Stimulated activated CD4-positive, alpha-beta T cell treated with anti-CD3 and anti-CD28 coated beads, Interleukin-15, amount 100 ng/mL, for 48 hours (primary cell): ENCODE data around the gene SSR3.
"Not testable (repeated sequence)": the region's sequence is repeated elsewhere in the genome, so short reads cannot be mapped to it uniquely, and the experiment has no call there.

ENCODE experiments used
- DNase-seq, 2 donors: peaks; one replicate each; pipeline ENCODE4 v3.0.0-alpha.2; 2020; ENCODE audit warnings: low read depth in 2 of 2

Gene SSR3

GRCh38 chr3:156554842-156555687 lies at the start of gene SSR3:
Gene SSR3 (minus strand): TSS chr3:156555117. CDS start chr3:156555089, 28 bp downstream.
- peak; percentile 98 for DNase-seq

- DNase-seq: no peak
Measured at GRCh38 chr3:156604064-156604641, 49.2 kb upstream of the SSR3 start.

GRCh38 chr3:156603379-156604017 lies 48.6 kb upstream of the SSR3 start:
- DNase-seq: no peak

- no peak for DNase-seq
Measured at GRCh38 chr3:156602424-156602823, 47.5 kb upstream of the SSR3 start.

- DNase-seq: no peak
Measured at GRCh38 chr3:156601497-156601896, 46.6 kb upstream of the SSR3 start.

GRCh38 chr3:156600834-156601233 lies 45.9 kb upstream of the SSR3 start:
- DNase-seq: no peak

GRCh38 chr3:156599089-156599874 lies 44.4 kb upstream of the SSR3 start:
- DNase-seq: no peak

GRCh38 chr3:156598413-156598812 lies 43.5 kb upstream of the SSR3 start:
- DNase-seq: no peak

GRCh38 chr3:156594219-156594683 lies 39.3 kb upstream of the SSR3 start:
- DNase-seq: no peak

GRCh38 chr3:156593814-156594213 lies 38.9 kb upstream of the SSR3 start:
- DNase-seq: no peak

- not testable (repeated sequence) for DNase-seq
Measured at GRCh38 chr3:156589806-156590205, 34.9 kb upstream of the SSR3 start.

GRCh38 chr3:156587760-156588069 lies 32.8 kb upstream of the SSR3 start:
- no peak for DNase-seq

GRCh38 chr3:156586905-156587759 lies 32.2 kb upstream of the SSR3 start:
- no peak for DNase-seq

- DNase-seq: no peak
Measured at GRCh38 chr3:156583469-156583868, 28.6 kb upstream of the SSR3 start.

GRCh38 chr3:156582532-156583183 lies 27.7 kb upstream of the SSR3 start:
- no peak for DNase-seq

- DNase-seq: no peak
Measured at GRCh38 chr3:156581954-156582353, 27.0 kb upstream of the SSR3 start.

- DNase-seq: no peak
Measured at GRCh38 chr3:156581033-156581432, 26.1 kb upstream of the SSR3 start.

- DNase-seq: no peak
Measured at GRCh38 chr3:156579427-156579851, 24.5 kb upstream of the SSR3 start.

GRCh38 chr3:156577736-156578135 lies 22.8 kb upstream of the SSR3 start:
- DNase-seq: no peak

- DNase-seq: no peak
Measured at GRCh38 chr3:156576651-156577348, 21.9 kb upstream of the SSR3 start.
